HG03280 (cell line): ENCODE measurements around the gene BAZ2B.
"Not testable (repeated sequence)": the region's sequence is repeated elsewhere in the genome, so short reads cannot be mapped to it uniquely, and the experiment has no call there.

Experiments
- ATAC-seq: cut with Tn5 transposase; IDR thresholded peaks from one replicate; pipeline ENCODE4 v1.9.1; 2021; ENCODE audit warnings: mild to moderate bottlenecking, moderate library complexity; ENCODE audit not compliant: unreplicated experiment

BAZ2B gene

GRCh38 chr2:159438720-159439353 is 177.5 kb downstream of the BAZ2B start:
- ATAC-seq: no peak

- ATAC-seq: no peak
Observed at GRCh38 chr2:159438284-159438683, 178.1 kb downstream of the BAZ2B start.

- no peak for ATAC-seq
Observed at GRCh38 chr2:159432610-159433009, 183.7 kb downstream of the BAZ2B start.

- no peak for ATAC-seq
Observed at GRCh38 chr2:159427048-159427447, 189.3 kb downstream of the BAZ2B start.

GRCh38 chr2:159419403-159419802 is 196.9 kb downstream of the BAZ2B start:
- no peak for ATAC-seq

GRCh38 chr2:159411460-159411859 is 204.9 kb downstream of the BAZ2B start:
- ATAC-seq: no peak

GRCh38 chr2:159410276-159410675 is 206.1 kb downstream of the BAZ2B start:
- no peak for ATAC-seq

- no peak for ATAC-seq
Observed at GRCh38 chr2:159409116-159409800, 207.1 kb downstream of the BAZ2B start.

GRCh38 chr2:159402790-159403189 is 213.6 kb downstream of the BAZ2B start:
- no peak for ATAC-seq

GRCh38 chr2:159402160-159402559 is 214.2 kb downstream of the BAZ2B start:
- not testable (repeated sequence) for ATAC-seq

- no peak for ATAC-seq
Observed at GRCh38 chr2:159399716-159400415, 216.5 kb downstream of the BAZ2B start.

GRCh38 chr2:159396799-159397198 is 219.5 kb downstream of the BAZ2B start:
- ATAC-seq: no peak

- no peak for ATAC-seq
Observed at GRCh38 chr2:159382447-159383028, 233.8 kb downstream of the BAZ2B start.

- ATAC-seq: no peak
Observed at GRCh38 chr2:159381574-159381973, 234.8 kb downstream of the BAZ2B start.

- no peak for ATAC-seq
Observed at GRCh38 chr2:159380685-159381239, 235.6 kb downstream of the BAZ2B start.

- no peak for ATAC-seq
Observed at GRCh38 chr2:159379181-159379580, 237.2 kb downstream of the BAZ2B start.

- ATAC-seq: no peak
Observed at GRCh38 chr2:159375241-159375640, 241.1 kb downstream of the BAZ2B start.

GRCh38 chr2:159371506-159371905 is 244.8 kb downstream of the BAZ2B start:
- no peak for ATAC-seq

- no peak for ATAC-seq
Observed at GRCh38 chr2:159366538-159366937, 249.8 kb downstream of the BAZ2B start.

GRCh38 chr2:159362816-159363251 is 253.5 kb downstream of the BAZ2B start:
- no peak for ATAC-seq

- no peak for ATAC-seq
Observed at GRCh38 chr2:159362094-159362493, 254.3 kb downstream of the BAZ2B start.
